NCI-H524 treated with DMSO at 0.1 percent for 48 hours (cell line): Measurements from ENCODE around the gene CLDN11.

Experiments used
- DNase-seq: peaks from one replicate; lab custom pipeline; 2025; lab: John Stamatoyannopoulos, UW

The CLDN11 gene

GRCh38 chr3:170426240-170426797 lies 7.7 kb downstream of the CLDN11 start:
- no peak for DNase-seq

- no peak for DNase-seq
Measured at GRCh38 chr3:170428095-170428494, 9.4 kb downstream of the CLDN11 start.

- DNase-seq = no peak
Measured at GRCh38 chr3:170429050-170429449, 10.4 kb downstream of the CLDN11 start.

- DNase-seq = no peak
Measured at GRCh38 chr3:170431054-170431453, 12.4 kb downstream of the CLDN11 start.

GRCh38 chr3:170432416-170432815 lies 13.7 kb downstream of the CLDN11 start:
- DNase-seq = no peak

- no peak for DNase-seq
Measured at GRCh38 chr3:170436697-170437096, 18.0 kb downstream of the CLDN11 start.

GRCh38 chr3:170437176-170437575 lies 18.5 kb downstream of the CLDN11 start:
- no peak for DNase-seq

- no peak for DNase-seq
Measured at GRCh38 chr3:170437696-170438407, 19.2 kb downstream of the CLDN11 start.

- DNase-seq = no peak
Measured at GRCh38 chr3:170438836-170439235, 20.2 kb downstream of the CLDN11 start.

GRCh38 chr3:170440344-170440743 lies 21.7 kb downstream of the CLDN11 start:
- no peak for DNase-seq

GRCh38 chr3:170441412-170441811 lies 22.7 kb downstream of the CLDN11 start:
- DNase-seq = no peak

- no peak for DNase-seq
Measured at GRCh38 chr3:170442947-170443346, 24.3 kb downstream of the CLDN11 start.

- no peak for DNase-seq
Measured at GRCh38 chr3:170443457-170443856, 24.8 kb downstream of the CLDN11 start.

- DNase-seq = no peak
Measured at GRCh38 chr3:170448584-170448983, 29.9 kb downstream of the CLDN11 start.

GRCh38 chr3:170450039-170450438 lies 31.4 kb downstream of the CLDN11 start:
- no peak for DNase-seq

GRCh38 chr3:170454509-170454908 lies 35.8 kb downstream of the CLDN11 start:
- no peak for DNase-seq

GRCh38 chr3:170458285-170458684 lies 39.6 kb downstream of the CLDN11 start:
- DNase-seq = no peak

- no peak for DNase-seq
Measured at GRCh38 chr3:170463011-170463410, 44.3 kb downstream of the CLDN11 start.

- DNase-seq = no peak
Measured at GRCh38 chr3:170465955-170466354, 47.3 kb downstream of the CLDN11 start.

GRCh38 chr3:170467007-170467406 lies 48.3 kb downstream of the CLDN11 start:
- DNase-seq = no peak

- DNase-seq = peak; percentile 76
Measured at GRCh38 chr3:170467571-170468147, 49.0 kb downstream of the CLDN11 start.

GRCh38 chr3:170469151-170470062 lies 50.7 kb downstream of the CLDN11 start:
- peak; percentile 66 for DNase-seq
